ENCODE measurements around the gene PNMT. TPM values are rescaled to one million over a fixed set of nuclear protein-coding genes. Genes with fewer than 3 reads are reported as not detected.
"Not testable (repeated sequence)": the region's sequence is repeated elsewhere in the genome, so short reads cannot be mapped to it uniquely, and the experiment has no call there.

Gene PNMT
- total and polyA plus RNA-seq, 3 experiments from 2014 or later, result 0.39 TPM; not detected in 2

DNA sequence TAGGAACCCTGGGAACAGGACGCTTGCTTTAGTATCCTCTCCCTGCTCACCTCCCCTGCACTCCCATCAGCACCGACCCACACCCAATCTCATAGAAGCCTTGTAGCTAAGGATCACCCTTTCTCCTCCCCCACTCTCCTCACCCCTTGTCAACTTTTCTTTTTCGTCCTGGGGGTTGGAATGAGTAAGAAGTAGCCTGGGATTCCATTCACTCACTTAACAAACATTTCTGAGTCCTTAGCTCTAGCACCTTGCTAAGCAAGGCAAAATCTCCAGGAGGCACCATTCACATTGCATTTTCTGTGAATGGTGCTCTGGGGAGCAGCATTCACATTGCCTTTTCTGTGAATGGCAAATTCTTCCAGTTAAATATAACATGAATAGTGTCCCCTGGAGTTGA, 20.7 kb downstream of the PNMT start:
- DNase-seq, result no peak
- Histone ChIP-seq H3K4me1 (ENCODE audit: insufficient read depth, low read length) (peaks cover 16% of the 10 kb centered on the region), H3K4me3 (ENCODE audit: low read length) (peak overlapping the region; percentile 88), H3K27ac (ENCODE audit: low read depth, low read length) (no peak overlapping the region), H3K9me3 (ENCODE audit: low read length) (no peaks in the 10 kb centered on the region), H3K36me3 (ENCODE audit: insufficient read depth, low read length) (no peaks in the 10 kb centered on the region), H3K27me3 (ENCODE audit: insufficient read depth, low read length, poor library complexity, severe bottlenecking) (no peaks in the 10 kb centered on the region)
- Mint-ChIP-seq H3K4me3 (peak overlapping the region; percentile 96 to 99 (median 97)), H3K36me3 (peaks cover 4 to 24% (median 7%) of the 10 kb centered on the region in 3 donors), H3K9me3 (no peaks in the 10 kb centered on the region), H3K4me1 (peaks cover 25 to 31% (median 31%) of the 10 kb centered on the region in 3 donors), H3K27me3 (no peaks in the 10 kb centered on the region), H3K27ac (peak overlapping the region in 7 of 8 donors; percentile 11 to 98 (median 97))
- ChIA-PET CTCF (interaction anchor here (0.9 to 2.3 kb wide), 4 partner anchors 18 to 65 kb away, joined by 3 to 11 read pairs (median 6); partner anchors contain the start of gene PNMT), POLR2A (no interaction called here)

DNA sequence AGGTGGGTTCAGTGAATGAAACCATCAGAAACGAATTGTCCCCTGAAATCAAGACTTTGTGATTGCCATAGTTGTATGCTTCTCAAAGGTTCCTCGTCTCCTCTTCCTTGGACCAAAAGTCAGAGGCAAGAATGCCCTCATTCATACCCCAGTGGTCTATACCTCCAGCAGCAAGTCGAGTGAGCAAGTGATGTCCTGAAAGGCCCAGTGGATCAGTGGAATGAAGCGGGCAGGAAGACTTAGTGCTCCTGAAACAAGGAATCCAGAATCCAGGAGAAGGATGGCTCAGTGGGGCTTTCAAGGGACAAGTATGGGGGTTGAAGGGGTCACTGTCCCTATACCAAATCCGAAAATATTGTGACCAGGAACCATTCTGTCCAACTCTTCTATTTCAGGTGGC, 26.3 kb downstream of the PNMT start:
- Mint-ChIP-seq H3K27ac (no peak overlapping the region), H3K27me3 (peaks cover 6 to 20% of the 10 kb centered on the region in 2 donors), H3K36me3 (peaks cover 0 to 6% (median 3%) of the 10 kb centered on the region in 3 donors), H3K4me3 (no peak overlapping the region), H3K9me3 (no peaks in the 10 kb centered on the region), H3K4me1 (peaks cover 2 to 8% (median 3%) of the 10 kb centered on the region in 3 donors)
- H3K9me3 ChIP-seq (ENCODE audit: low read length), result no peaks in the 10 kb centered on the region
- ChIA-PET POLR2A (no interaction called here), CTCF (no interaction called here)
- DNase-seq, result no peak
- no peak overlapping the region for H3K4me3 ChIP-seq (ENCODE audit: low read length)
- no peak overlapping the region for H3K27ac ChIP-seq (ENCODE audit: low read depth, low read length)
- no peaks in the 10 kb centered on the region for H3K4me1 ChIP-seq (ENCODE audit: insufficient read depth, low read length)
- no peaks in the 10 kb centered on the region for H3K27me3 ChIP-seq (ENCODE audit: insufficient read depth, low read length, poor library complexity, severe bottlenecking)
- H3K36me3 ChIP-seq (ENCODE audit: insufficient read depth, low read length), result no peaks in the 10 kb centered on the region

DNA sequence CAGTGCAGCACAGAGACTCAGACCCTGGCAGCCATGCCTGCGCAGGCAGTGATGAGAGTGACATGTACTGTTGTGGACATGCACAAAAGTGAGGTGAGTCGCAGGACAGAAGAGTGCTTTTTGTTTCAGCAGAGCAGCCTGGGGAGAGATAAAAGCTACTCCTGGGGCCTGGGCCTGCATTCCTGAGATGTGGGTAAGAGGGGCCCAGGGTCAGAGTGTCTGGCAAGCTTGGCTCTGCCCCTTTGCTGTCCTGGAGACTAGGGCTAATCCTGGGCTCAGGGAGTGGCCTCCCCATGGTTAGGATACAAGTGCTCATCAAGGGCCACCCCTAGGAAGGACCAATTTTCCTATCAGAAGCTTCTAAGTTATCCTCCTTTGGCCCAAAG, 26.8 kb downstream of the PNMT start:
- Histone ChIP-seq H3K27ac (ENCODE audit: low read depth, low read length) (no peak overlapping the region), H3K27me3 (ENCODE audit: insufficient read depth, low read length, poor library complexity, severe bottlenecking) (no peaks in the 10 kb centered on the region), H3K4me1 (ENCODE audit: insufficient read depth, low read length) (no peaks in the 10 kb centered on the region), H3K9me3 (ENCODE audit: low read length) (no peaks in the 10 kb centered on the region), H3K36me3 (ENCODE audit: insufficient read depth, low read length) (no peaks in the 10 kb centered on the region), H3K4me3 (ENCODE audit: low read length) (no peak overlapping the region)
- CTCF ChIA-PET, result no interaction called here
- POLR2A ChIA-PET, result no interaction called here
- Mint-ChIP-seq H3K4me3 (no peak overlapping the region), H3K27me3 (peaks cover 9 to 23% of the 10 kb centered on the region in 2 donors), H3K36me3 (peaks cover 0 to 7% (median 3%) of the 10 kb centered on the region in 3 donors), H3K27ac (no peak overlapping the region), H3K4me1 (peaks cover 4 to 10% (median 6%) of the 10 kb centered on the region in 3 donors), H3K9me3 (no peaks in the 10 kb centered on the region)
- no peak for DNase-seq

DNA sequence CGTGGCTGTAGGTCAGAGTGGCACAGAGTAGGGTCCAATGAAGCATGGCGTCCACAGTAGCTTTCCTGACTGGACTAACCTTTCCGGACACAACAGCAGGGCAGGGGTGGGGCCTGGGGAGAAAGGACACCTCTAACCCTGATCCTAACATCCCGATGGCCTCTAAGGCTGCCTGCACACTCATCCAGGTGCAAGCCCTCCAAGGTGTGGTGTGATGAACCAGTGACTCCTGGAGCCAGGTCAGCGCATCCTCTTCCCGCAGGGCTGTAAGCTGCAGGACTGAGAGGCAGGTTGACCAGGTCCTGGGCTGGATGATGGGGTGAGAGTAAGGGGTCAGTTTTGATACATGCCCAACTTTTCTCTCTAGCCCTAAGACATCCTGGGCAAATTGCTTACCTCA, 28.5 kb downstream of the PNMT start:
- H3K4me1 Mint-ChIP-seq, result peaks cover 6 to 14% (median 12%) of the 10 kb centered on the region in 3 donors
- H3K4me1 ChIP-seq (ENCODE audit: insufficient read depth, low read length), result no peaks in the 10 kb centered on the region
- H3K4me3 ChIP-seq (ENCODE audit: low read length), result no peak overlapping the region
- peaks cover 0 to 7% (median 3%) of the 10 kb centered on the region in 3 donors for H3K36me3 Mint-ChIP-seq
- H3K27me3 ChIP-seq (ENCODE audit: insufficient read depth, low read length, poor library complexity, severe bottlenecking), result peaks cover 5% of the 10 kb centered on the region
- no peaks in the 10 kb centered on the region for H3K9me3 Mint-ChIP-seq
- ChIA-PET CTCF (interaction anchor here (1.0 to 1.5 kb wide), 2 partner anchors 9 to 75 kb away, joined by 3 to 4 read pairs; partner anchors contain the start of gene PGAP3), POLR2A (no interaction called here)
- H3K9me3 ChIP-seq (ENCODE audit: low read length), result no peaks in the 10 kb centered on the region
- peaks cover 21 to 36% of the 10 kb centered on the region in 2 donors for H3K27me3 Mint-ChIP-seq
- DNase-seq, result no peak
- H3K36me3 ChIP-seq (ENCODE audit: insufficient read depth, low read length), result no peaks in the 10 kb centered on the region
- no peak overlapping the region for H3K27ac ChIP-seq (ENCODE audit: low read depth, low read length)
- H3K27ac Mint-ChIP-seq, result no peak overlapping the region
- H3K4me3 Mint-ChIP-seq, result no peak overlapping the region

DNA sequence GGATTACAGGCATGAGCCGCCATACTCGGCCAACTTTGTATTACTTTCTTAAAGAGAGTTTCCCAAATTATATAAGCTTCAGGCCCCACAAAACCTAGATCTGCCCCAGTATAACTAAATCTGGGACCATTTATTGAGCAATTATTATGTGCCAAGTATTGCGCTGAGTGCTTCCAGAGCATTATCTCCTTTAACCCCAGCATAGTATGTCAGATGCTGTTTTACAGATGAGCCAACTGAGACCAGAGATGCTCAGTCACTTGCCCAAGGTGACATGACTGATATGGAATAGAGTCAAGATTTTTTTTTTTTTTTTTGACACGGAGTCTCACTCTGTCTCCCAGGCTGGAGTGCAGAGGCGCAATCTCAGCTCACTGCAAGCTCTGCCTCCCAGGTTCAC, 29.7 kb downstream of the PNMT start:
- ChIA-PET POLR2A (no interaction called here), CTCF (interaction anchor here (1.5 kb wide), 1 partner anchor 10 kb away, joined by 4 read pairs; the partner anchor contains the start of gene PGAP3)
- peaks cover 21 to 43% of the 10 kb centered on the region in 2 donors for H3K27me3 Mint-ChIP-seq
- no peak overlapping the region for H3K27ac Mint-ChIP-seq
- peaks cover 10% of the 10 kb centered on the region for H3K27me3 ChIP-seq (ENCODE audit: insufficient read depth, low read length, poor library complexity, severe bottlenecking)
- H3K4me1 Mint-ChIP-seq, result peaks cover 6 to 14% (median 12%) of the 10 kb centered on the region in 3 donors
- no peaks in the 10 kb centered on the region for H3K9me3 ChIP-seq (ENCODE audit: low read length)
- H3K4me3 Mint-ChIP-seq, result no peak overlapping the region
- H3K9me3 Mint-ChIP-seq, result no peaks in the 10 kb centered on the region
- no peaks in the 10 kb centered on the region for H3K36me3 ChIP-seq (ENCODE audit: insufficient read depth, low read length)
- no peak overlapping the region for H3K27ac ChIP-seq (ENCODE audit: low read depth, low read length)
- H3K36me3 Mint-ChIP-seq, result peaks cover 0 to 7% (median 3%) of the 10 kb centered on the region in 3 donors
- H3K4me3 ChIP-seq (ENCODE audit: low read length), result no peak overlapping the region
- H3K4me1 ChIP-seq (ENCODE audit: insufficient read depth, low read length), result no peaks in the 10 kb centered on the region
- no peak for DNase-seq

DNA sequence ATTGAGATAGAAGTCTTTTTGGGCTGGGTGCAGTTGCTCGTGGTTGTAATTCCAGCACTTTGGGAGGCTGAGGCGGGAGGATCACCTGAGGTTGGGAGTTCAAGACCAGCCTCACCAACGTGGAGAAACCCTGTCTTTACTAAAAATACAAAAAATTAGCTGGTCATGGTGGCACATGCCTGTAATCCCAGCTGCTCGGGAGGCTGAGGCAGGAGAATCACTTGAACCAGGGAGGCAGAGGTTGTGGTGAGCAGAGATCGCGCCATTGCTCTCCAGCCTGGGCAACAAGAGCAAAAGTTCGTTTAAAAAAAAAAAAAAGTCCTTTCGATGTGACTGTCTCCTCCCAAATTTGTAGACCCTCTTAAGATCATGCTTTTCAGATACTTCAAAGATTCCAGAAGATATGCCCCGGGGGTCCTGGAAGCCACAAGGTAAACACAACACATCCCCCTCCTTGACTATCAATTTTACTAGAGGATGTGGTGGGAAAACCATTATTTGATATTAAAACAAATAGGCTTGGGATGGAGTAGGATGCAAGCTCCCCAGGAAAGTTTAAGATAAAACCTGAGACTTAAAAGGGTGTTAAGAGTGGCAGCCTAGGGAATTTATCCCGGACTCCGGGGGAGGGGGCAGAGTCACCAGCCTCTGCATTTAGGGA, 31.0 kb downstream of the PNMT start:
- DNase-seq; H3K4me3 ChIP-seq (ENCODE audit: low read length); H3K36me3 Mint-ChIP-seq; H3K9me3 ChIP-seq (ENCODE audit: low read length); CTCF ChIA-PET; H3K4me1 ChIP-seq (ENCODE audit: insufficient read depth, low read length); H3K9me3 Mint-ChIP-seq; H3K36me3 ChIP-seq (ENCODE audit: insufficient read depth, low read length); H3K27ac ChIP-seq (ENCODE audit: low read depth, low read length): not testable (repeated sequence)
- Mint-ChIP-seq H3K27ac (peak overlapping the region in 4 of 8 donors; percentile 3 to 57 (median 36)), H3K4me3 (peak overlapping the region in 2 of 7 donors; percentile 18 to 22), H3K4me1 (peaks cover 6 to 14% (median 12%) of the 10 kb centered on the region in 3 donors), H3K27me3 (peaks cover 21 to 43% of the 10 kb centered on the region in 2 donors)
- H3K27me3 ChIP-seq (ENCODE audit: insufficient read depth, low read length, poor library complexity, severe bottlenecking), result peaks cover 10% of the 10 kb centered on the region
- POLR2A ChIA-PET, result interaction anchor here (1.0 kb wide), 1 partner anchor 11 kb away, joined by 4 read pairs; the partner anchor contains the start of gene PGAP3

DNA sequence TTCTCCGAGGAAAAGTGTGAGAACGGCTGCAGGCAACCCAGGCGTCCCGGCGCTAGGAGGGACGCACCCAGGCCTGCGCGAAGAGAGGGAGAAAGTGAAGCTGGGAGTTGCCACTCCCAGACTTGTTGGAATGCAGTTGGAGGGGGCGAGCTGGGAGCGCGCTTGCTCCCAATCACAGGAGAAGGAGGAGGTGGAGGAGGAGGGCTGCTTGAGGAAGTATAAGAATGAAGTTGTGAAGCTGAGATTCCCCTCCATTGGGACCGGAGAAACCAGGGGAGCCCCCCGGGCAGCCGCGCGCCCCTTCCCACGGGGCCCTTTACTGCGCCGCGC, 31.5 kb downstream of the PNMT start, which contains the start of gene ERBB2:
Gene ERBB2 (plus strand): TSS at position 247 of the 330 bp plus-strand sequence. CDS start 175 bp downstream, outside the sequence.
- no peaks in the 10 kb centered on the region for H3K9me3 Mint-ChIP-seq
- Histone ChIP-seq H3K4me3 (ENCODE audit: low read length) (no peak within 1 kb of the TSS), H3K27me3 (ENCODE audit: insufficient read depth, low read length, poor library complexity, severe bottlenecking) (peaks cover 10% of the 10 kb centered on the region), H3K27ac (ENCODE audit: low read depth, low read length) (no peak within 1 kb of the TSS), H3K36me3 (ENCODE audit: insufficient read depth, low read length) (no peaks in the 10 kb centered on the region), H3K4me1 (ENCODE audit: insufficient read depth, low read length) (no peaks in the 10 kb centered on the region), H3K9me3 (ENCODE audit: low read length) (no peaks in the 10 kb centered on the region)
- H3K4me3 Mint-ChIP-seq, result peak within 1 kb of the TSS in 3 of 7 donors; percentile 18 to 64 (median 22)
- peaks cover 21 to 43% of the 10 kb centered on the region in 2 donors for H3K27me3 Mint-ChIP-seq
- CTCF ChIA-PET, result no interaction called here
- H3K36me3 Mint-ChIP-seq, result peaks cover 0 to 4% (median 3%) of the 10 kb centered on the region in 3 donors
- no peak for DNase-seq
- H3K27ac Mint-ChIP-seq, result peak within 1 kb of the TSS in 4 of 8 donors; percentile 3 to 57 (median 36)
- H3K4me1 Mint-ChIP-seq, result peaks cover 7 to 14% (median 12%) of the 10 kb centered on the region in 3 donors
- POLR2A ChIA-PET, result interaction anchor here (1.0 kb wide), 1 partner anchor 12 kb away, joined by 4 read pairs; the partner anchor contains the start of gene PGAP3
